Activated T-helper 1 cell treated with anti-CD3 and anti-CD28 coated beads, Interleukin-2, amount 50 U/mL, for 16 hours (primary cell): Measurements from ENCODE around the gene SCO2.

Experiments used
- DNase-seq, 2 donors: peaks; one replicate each; pipeline ENCODE4 v3.0.0-alpha.2; 2020; ENCODE audit warnings: low read depth in 1 of 2, low spot score in 1 of 2

The SCO2 gene

DNA sequence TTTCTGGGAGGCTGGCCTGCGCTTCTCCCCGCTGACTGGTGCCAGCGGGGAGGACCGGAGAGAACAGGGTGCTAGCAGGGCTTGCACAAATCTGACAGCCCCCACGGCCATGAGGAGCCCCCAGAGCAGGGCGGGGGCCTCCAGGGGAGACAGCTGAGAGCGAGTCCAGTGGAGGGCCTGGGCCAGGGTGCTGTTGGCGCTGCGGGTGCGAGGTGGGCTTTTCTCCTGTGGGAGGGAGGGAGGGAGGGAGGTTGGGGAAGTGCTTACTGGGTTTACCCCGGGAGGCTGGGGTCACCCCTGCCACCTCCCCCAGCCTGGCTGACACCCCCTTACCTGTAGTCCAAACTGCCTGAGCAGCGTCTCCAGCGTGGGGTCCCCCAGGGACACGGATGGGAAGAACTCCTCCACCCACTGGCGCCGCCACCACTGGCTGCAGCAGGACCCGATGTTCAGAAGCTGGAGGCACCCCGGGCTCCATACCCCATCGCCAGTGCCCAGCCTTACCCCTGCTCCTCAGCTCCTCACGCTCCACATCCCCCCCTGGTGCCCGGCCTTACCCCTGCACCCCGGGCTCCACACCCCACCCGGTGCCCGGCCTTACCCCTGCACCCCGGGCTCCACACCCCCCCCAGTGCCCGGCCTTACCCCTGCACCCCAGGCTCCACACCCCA is 21.8 kb downstream of the SCO2 start:
- no peak for DNase-seq

DNA sequence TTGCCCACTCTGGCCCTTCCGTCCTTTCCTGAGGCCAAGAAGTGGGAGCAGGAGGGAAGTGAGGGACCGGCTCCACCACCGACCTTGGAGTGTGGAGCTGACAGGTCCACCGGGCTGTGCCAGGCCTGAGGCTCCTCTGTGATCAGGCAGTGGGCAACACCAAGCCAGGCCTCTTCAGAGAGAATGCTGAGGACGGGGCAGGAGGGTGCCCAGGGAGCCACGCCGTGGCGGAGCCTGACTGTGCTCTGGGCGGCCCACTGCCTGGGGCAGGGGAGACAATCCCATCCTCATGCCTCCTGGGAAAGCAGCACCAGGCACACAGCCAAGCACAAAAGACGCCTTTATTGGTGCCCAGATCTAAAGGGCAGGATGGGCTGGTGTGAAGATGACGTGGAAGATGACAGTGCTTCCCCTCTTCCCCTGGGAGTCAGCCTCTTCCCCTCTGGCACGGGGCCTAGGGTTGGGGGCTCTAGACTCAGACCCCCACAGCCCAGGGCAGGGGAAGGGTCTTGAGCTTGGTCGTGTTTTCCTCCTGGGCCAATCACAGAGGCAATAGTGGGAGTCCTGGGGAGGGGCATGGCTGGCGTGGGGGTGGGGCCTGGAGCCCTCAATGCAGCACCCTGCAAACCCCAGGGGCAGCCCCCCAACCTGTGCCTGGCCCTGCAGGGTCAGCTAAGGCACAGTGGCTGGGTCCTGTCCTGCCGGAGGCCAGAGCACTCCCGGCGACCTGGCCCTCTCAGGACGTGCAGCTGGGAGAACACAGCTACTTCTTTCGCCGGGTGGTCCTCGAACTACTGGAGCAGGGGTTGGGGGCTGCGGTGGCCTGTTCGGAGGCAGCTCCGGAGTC is 22.5 kb downstream of the SCO2 start:
- no peak for DNase-seq

DNA sequence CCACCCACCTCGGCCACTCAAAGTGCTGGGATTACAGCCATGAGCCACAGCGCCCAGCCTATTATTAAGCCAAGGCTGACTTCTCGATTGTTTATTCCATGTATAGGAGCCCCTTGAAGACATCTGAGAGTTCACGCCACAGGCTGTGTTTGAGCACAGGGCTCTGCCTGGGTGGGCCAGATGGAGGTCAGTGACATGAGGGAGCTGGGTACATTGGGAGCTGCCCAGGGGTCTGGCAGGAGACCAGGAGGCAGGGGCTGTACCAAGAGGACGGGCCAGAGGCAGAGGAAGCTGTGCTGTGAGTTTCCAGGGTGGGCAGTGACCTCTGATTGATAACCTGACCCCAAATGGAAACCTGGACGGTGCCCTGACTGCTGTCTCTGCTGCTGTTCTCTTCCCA is 23.3 kb downstream of the SCO2 start:
- DNase-seq: no peak

DNA sequence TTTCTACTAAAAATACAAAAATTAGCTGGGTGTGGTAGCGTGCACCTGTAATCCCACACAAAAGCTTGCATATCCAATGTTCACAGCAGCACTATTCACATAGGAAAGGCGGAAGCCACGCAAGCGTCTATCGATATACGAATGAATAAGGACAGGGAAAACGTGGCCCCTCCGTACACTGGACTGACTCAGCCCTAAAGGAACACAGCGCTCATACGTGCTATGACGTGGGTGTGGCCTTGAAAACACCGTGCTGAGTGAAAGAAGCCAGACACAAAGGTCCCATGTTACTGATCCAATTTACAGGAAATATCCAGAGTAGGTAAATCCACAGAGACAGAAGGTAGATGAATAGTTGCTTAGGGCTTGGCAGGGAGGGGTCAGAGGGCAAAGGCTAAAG is 24.9 kb downstream of the SCO2 start:
- no peak for DNase-seq

DNA sequence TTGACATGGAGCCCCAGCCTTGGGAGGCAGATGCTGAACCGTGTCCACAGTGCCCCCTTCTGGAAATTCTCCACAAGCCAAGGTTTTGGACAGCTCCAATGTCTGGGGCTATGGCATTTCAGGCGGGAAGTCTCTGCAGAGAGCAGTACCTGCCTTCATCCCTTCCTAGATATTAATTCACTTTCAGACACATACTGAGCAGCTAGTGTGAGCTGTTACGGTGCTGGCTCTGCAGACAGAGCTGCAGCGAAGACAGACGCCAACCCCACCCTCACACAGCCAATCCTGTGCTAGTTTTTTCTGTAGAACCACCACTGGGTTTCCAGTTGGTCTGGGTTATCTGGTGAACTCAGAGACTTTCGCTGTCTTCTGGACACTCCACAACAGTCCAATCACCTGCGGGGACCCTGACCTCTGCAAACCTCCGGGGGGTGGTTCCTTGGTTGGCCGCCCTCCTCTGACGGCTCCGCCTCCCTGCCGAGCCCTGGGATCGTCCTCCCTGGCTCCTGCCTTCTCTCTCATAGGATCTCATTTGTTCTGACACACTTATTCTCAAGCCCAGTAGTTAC is 27.0 kb downstream of the SCO2 start:
- peak; percentile 40 to 45 for DNase-seq

DNA sequence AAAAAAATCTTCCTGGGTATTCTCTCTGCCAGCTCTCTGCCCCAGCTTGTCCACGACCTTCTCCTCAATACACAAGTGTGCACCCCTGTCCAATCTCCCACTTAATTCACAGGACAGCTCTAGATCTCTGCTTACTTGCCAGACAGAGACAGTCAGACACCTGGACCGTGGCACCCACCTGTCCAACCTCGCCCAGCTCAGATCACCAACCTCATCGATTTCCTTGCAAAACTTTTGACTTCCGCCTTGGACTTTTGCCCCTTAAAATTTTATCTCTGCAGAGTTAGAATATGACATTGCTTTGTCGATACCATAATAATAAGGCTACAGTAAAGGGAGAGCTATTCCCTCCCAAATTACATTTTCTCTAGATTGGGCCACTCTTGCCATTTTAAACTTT is 28.3 kb downstream of the SCO2 start:
- no peak for DNase-seq

DNA sequence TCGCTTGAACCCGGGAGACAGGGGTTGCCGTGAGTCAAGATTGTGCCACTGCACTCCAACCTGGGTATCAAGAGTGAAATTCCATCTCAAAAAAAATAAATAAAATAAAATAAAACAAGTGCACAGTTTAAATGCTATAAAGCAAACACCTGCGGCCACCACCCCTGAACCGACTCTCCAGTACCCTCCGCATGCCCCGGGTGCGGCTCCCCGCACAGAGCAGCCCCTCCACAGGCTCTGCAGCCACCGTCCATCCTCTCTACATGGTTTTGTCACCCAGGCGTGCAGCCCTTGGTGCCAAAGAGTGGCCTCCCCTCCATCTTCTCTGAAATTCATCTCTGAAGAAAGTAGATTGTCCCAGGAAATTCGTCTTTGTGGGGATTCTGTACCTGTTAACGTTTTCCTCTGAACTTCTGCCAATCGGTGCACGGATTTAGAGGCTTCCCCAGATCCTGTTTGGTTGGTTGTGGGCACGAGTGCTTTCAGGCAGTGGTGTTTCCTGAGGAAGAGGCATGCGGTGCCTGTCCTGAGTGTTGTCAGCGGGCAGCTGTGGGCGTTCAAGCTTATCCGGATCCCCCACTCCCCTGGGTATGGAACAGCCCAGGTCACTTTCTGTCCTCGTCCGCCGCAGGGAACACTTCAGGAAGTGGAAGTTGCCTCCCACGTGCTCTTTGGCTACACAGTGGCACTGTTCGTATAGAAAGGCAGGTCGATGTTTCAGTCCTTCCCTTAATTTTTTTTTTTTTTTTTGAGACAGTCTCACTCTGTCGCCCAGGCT is 34.7 kb downstream of the SCO2 start:
- no peak for DNase-seq

DNA sequence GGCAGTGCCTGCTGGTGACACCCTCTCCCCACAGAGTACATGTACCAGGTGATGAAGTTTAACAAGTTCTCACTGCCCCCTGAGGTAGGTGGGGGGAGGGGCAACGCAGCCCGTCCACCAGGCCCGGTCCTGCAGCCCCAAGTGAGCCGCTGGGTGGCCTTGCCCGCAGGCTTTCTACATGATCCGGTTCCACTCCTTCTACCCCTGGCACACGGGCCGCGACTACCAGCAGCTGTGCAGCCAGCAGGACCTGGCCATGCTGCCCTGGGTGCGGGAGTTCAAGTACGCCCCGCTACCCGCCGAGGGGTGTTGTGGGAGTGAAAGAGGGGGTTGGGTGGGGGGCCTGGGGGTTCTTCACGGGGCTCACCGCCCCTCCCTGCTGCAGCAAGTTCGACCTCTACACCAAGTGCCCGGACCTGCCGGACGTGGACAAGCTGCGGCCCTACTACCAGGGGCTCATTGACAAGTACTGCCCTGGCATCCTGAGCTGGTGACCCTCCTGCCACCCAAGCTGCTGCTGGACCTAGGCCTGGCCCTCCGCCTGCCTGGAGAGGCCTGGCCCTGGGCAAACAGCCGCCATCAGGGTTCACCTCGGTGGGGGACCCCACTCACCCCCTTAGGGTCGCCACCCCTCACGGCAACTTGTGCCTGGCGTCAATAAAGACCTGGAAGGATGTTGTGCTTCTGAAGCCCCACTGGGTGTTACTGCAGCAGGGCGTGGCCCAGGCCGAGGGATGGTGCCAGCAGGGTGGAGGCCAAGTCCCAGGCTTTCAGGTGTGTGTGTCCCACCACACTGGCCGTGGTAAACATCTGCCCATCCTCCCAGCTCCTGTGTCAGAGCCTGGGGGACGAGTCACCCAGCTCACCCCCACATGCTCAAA is 35.8 kb downstream of the SCO2 start:
- no peak for DNase-seq

DNA sequence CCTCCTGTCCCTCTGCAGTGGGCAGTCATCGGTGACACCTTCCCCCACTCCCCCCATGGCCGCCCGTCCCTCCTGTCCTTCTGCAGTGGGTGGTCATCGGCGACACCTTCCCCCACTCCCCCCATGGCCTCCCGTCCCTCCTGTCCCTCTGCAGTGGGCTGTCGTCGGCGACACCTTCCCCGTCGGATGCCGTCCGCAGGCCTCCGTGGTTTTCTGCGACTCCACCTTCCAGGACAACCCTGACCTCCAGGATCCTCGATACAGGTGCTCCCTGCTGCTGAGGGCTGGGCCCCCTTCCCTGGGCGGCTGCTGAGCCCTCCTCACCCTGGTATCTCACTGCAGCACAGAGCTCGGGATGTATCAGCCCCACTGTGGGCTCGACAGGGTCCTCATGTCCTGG is 36.5 kb downstream of the SCO2 start:
- no peak for DNase-seq

DNA sequence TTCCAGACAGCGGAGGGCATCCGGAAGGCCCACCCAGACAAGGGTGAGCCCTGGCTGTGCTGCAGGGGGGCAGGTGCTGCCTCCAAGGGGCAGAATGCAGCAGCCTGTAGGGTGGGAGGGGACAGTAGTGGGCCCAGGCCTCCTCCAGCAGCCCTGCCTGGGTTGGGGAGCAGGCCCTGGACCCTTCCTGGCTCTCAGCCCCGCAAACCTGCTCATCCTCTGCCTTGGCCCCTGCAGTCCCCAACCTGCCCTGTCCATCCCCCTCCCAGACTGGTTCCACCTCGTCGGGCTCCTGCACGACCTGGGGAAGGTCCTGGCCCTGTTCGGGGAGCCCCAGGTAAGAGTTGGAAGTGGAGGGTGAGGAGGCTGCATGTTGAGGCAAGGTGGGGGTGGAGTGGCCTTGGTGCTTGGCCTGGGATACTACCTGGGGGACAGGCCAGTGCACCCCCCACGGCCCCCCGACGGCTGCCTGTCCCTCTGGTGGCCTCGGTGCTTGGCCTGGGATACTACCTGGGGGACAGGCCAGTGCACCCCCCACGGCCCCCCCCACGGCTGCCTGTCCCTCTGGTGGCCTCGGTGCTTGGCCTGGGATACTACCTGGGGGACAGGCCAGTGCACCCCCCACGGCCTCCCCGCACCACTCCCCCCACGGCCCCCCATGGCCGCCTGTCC is 37.3 kb downstream of the SCO2 start:
- no peak for DNase-seq

DNA sequence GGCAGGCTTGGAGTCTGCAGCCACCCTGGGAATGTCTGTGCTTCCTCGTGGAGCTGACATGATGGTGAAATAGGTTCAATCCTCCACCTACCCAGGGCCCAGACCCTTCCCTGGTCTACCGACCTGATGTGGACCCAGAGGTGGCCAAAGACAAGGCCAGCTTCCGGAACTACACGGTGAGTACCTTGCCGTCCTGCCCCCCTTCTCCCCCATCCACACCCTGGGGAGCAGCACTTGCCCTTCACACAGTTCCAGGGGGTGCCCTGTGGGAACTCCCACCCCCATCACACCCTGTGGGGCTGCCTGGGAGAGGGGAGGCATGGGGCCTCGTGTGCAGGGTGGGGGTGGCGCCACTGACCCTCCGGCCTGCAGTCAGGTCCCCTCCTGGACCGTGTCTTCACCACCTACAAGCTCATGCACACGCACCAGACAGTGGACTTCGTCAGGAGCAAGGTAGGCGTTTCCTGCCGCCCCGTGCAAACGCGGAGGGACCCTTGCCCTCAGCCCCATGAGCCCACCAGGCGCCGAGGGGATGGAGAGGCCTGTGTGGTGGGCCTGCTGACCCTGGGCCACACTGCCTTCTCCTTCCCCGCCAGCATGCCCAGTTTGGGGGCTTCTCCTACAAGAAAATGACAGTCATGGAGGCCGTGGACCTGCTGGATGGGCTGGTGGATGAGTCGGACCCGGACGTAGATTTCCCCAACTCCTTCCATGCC is 38.0 kb downstream of the SCO2 start:
- no peak for DNase-seq

DNA sequence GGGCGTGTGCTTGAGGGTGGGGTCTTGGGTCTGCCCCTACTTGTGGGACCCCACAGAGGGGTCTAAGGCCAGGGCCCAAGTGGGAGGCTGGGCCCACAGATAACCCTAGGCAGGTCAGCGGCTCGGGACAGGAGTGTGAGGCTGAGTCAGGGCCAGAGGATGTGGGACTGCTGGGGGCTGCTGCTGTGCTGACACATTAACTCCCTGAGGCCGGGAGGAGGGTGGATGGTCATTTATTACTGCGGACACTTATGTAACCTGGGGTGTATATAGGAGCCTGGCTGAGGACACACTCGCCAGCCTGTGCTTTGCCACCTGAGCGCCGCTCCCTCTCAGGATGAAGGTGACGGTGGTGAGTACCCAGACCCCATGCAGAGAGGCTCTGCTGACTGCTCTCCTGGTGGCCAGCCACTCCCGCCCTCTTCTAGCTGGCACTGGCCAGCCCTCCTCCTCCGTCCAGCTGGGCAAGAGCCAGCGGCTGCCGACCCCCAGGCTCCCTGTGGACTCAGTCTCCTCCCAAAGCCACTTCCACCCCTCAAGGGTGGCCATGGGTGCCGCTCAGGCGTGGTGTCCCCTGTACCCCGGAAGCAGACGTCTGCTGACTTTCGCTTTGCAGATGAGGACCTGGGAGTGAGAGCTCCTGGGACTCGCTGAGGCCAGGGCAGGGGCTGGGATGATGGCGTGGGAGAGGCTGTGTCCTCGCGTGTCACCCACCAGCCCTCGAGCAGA is 38.7 kb downstream of the SCO2 start, which contains the start of gene MIOX:
Gene MIOX, plus strand, starts transcription at position 299 of the 729 bp plus-strand sequence. Its CDS starts 39 bp downstream, at position 338.
- DNase-seq: no peak

DNA sequence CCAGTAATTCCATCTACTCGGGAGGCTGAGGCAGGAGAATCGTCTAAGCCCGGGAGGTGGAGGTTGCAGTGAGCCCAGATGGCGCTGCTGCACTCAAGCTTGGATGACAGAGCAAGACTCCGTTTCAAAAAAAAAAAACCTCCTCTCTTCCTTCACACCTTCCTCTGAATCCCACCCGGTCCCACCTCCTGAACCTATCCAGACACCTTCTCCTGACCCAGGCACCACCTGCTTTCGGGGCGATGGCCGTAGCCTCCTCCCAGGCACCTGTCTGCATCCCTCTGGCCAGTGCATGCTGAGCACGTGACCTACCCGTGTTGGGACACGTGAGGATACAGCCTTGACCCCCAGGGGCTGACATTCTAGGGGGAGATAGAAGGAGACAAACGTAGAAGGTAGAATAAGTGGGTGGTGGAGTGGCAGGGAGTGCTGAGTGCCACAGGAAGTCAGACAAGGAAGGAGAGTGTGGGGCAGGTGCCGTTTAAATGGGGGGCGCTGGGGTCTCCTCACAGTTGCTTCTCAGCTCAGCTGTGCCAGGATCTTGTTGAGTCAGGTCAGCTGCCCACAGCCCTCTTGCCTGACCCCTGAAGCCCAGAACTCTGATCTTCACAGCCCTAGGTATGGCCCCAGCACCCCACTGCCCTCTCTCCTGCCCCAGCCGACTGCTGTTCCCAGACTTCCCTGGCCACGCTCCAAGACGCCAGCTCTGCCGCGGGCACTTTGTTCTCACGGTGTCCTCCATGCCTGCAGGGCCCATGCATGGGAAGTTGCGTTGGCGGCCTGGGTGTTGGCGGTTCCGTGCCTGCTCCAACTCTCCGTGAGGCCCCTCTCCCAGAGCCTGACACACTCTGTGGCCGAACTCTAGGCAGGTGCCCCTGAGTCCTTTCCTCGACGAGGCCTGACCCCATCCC is 39.9 kb downstream of the SCO2 start:
- no peak for DNase-seq

DNA sequence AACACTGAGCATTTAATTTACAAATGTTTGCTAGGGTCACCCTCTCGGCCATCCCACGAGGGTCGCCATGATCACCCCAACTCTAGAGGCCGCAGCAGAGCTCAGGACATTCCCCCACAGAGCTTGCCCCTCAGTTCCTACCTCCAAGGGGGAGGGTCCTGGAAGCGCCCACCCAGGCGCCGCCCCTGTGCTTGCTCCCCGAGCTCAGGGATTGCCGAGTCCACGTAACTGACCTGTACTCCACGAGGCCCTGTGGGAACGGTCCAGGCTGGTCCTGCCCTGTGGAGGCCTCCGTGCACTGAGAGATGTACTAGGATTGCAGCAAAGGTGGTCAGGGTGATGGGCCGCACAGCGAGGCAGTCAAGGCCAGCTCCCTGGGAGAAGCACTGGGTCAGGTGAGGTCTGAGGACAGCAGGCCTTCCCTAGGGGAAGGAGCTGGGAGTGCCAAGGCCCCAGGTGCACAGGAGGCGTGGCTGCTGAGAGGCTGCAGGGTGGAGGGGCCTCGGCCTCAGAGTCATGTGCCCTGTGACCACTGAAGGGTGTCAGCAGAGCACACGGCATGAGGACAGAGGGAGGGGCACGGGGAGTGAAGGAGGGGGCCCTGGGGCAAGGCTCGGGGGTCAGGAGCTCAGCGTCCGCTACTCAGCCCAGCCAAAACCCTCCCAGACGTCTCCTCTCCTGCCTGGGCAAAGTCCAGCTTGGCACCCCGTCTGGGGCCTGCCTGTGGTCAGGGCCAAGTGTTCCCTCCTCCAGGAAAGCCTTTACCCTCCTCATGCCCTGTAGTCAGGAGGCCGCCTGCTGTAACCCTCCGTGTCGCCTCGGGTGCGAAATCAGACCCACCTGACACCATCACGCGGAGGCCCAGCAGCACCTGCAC is 41.2 kb downstream of the SCO2 start:
- no peak for DNase-seq

DNA sequence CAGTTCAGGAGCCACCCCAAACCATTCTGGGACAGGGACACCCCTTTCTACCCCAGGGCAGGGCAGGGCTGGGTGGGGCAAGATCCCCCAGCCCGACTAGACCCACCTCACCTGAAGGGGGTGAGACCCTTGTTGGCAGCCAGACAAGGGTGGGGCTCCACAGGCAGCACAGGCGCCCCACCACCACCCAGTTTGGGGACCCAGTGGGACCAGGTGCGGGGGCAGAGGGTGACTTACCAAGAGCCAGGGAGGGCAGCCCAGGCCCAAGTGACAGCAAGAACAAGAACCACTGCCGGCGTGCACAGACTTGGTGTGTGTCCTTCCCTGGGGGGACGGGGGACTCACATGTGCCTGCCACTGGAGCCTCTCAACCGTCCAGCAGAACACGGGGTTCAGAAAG is 41.8 kb downstream of the SCO2 start:
- no peak for DNase-seq

DNA sequence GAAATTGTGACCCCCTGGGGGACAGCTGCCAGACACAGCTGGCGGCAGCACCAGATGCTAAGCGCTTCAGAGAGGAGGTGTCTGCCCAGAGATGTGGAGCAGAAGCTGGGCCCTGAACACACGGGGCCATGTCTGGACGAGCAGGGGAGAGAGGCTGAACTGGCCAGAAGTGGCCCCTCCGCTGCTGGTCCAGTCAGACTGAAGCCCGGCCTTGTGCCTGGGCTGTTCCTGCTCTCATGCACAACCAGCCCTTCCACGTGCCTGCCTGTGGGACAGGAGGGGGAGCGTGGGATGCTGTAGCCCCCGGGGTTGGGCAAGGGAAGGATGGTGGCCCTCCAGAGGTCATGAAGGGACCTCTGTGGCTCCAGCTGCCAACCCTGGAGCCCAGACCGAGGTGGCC is 42.3 kb downstream of the SCO2 start:
- DNase-seq: no peak
